Activated CD4-positive, alpha-beta T cell treated with anti-CD3 and anti-CD28 coated beads for 1 hour (primary cell): ENCODE results near the gene EPHA10.
"Not testable (repeated sequence)": the region's sequence is repeated elsewhere in the genome, so short reads cannot be mapped to it uniquely, and the experiment has no call there.

Experiments used
- DNase-seq: peaks from one replicate; pipeline ENCODE4 v3.0.0-alpha.2; 2020

EPHA10 gene

GRCh38 chr1:37767488-37767887, 2.6 kb upstream of the EPHA10 start:
- DNase-seq = no peak

- DNase-seq = no peak
Measured at GRCh38 chr1:37765916-37766664, 1.2 kb upstream of the EPHA10 start.

- DNase-seq = no peak
Measured at GRCh38 chr1:37764414-37764825, 500 bp downstream of the EPHA10 start.

- no peak for DNase-seq
Measured at GRCh38 chr1:37763791-37764413, 1.0 kb downstream of the EPHA10 start.

- DNase-seq = no peak
Measured at GRCh38 chr1:37762516-37762915, 2.4 kb downstream of the EPHA10 start.

- no peak for DNase-seq
Measured at GRCh38 chr1:37761416-37762095, 3.4 kb downstream of the EPHA10 start.

- DNase-seq = no peak
Measured at GRCh38 chr1:37759451-37759850, 5.5 kb downstream of the EPHA10 start.

- no peak for DNase-seq
Measured at GRCh38 chr1:37755951-37756560, 8.9 kb downstream of the EPHA10 start.

GRCh38 chr1:37755290-37755689, 9.6 kb downstream of the EPHA10 start:
- DNase-seq = no peak

GRCh38 chr1:37753473-37754321, 11.2 kb downstream of the EPHA10 start:
- no peak for DNase-seq

GRCh38 chr1:37752583-37753471, 12.1 kb downstream of the EPHA10 start:
- DNase-seq = no peak

- no peak for DNase-seq
Measured at GRCh38 chr1:37752213-37752582, 12.7 kb downstream of the EPHA10 start.

GRCh38 chr1:37748565-37748964, 16.4 kb downstream of the EPHA10 start:
- DNase-seq = no peak

GRCh38 chr1:37746806-37747205, 18.1 kb downstream of the EPHA10 start:
- DNase-seq = no peak

GRCh38 chr1:37741662-37742061, 23.3 kb downstream of the EPHA10 start:
- DNase-seq = no peak

- no peak for DNase-seq
Measured at GRCh38 chr1:37741130-37741529, 23.8 kb downstream of the EPHA10 start.

GRCh38 chr1:37739222-37739621, 25.7 kb downstream of the EPHA10 start:
- no peak for DNase-seq

- not testable (repeated sequence) for DNase-seq
Measured at GRCh38 chr1:37738619-37739018, 26.3 kb downstream of the EPHA10 start.

- not testable (repeated sequence) for DNase-seq
Measured at GRCh38 chr1:37737975-37738374, 26.9 kb downstream of the EPHA10 start.

GRCh38 chr1:37734629-37735591, 30.0 kb downstream of the EPHA10 start:
- DNase-seq = no peak
